OCI-M2 (cell line): Measurements from ENCODE around the gene GABBR2.

Source experiments
- DNase-seq: peaks from one replicate; lab custom pipeline; 2025; ENCODE audit not compliant: unreplicated experiment; lab: John Stamatoyannopoulos, UW

The GABBR2 gene

GRCh38 chr9:98357921-98358535 lies 350.7 kb downstream of the GABBR2 start:
- no peak for DNase-seq

GRCh38 chr9:98356953-98357690 lies 351.6 kb downstream of the GABBR2 start:
- no peak for DNase-seq

DNA sequence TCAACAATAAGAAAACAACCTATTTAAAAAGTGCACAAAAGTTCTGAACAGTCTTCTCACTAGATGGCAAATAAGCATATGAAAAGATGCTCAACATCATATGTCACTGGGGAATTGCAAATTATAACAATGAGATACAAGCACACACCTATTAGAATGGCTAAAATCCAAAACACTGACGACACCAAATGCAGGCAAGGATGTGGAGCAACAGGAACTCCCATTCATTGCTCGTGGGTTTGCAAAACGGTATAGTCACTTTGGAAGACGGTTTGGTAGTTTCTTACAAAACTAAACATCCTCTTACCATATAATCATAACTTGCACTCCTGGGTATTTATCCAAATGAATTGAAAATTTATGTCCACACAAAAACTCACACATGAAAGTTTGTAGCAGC lies 352.4 kb downstream of the GABBR2 start:
- DNase-seq = no peak

- no peak for DNase-seq
Measured at GRCh38 chr9:98351370-98351769, 357.4 kb downstream of the GABBR2 start.

GRCh38 chr9:98347642-98348041 lies 361.1 kb downstream of the GABBR2 start:
- DNase-seq = no peak

DNA sequence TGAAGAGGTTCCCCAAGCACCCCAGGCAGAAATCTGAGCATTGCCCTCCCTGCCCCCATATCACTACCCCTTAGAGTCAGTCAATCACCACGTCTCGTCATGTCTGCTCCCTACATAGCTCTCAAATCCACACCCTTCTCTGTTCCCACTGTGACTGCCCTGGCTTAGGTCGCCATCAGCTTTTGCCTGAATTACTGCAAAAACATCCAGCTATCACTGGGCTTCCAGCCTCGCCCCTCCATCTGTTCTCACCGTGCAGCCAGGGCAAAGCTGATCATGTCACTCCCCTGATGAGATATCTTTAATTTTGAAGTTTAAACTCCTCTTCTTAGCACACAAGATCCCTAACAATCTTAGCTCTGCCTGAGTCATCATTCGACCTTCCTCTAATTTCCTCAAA lies 363.7 kb downstream of the GABBR2 start:
- no peak for DNase-seq

GRCh38 chr9:98344581-98344980 lies 364.2 kb downstream of the GABBR2 start:
- DNase-seq = no peak

DNA sequence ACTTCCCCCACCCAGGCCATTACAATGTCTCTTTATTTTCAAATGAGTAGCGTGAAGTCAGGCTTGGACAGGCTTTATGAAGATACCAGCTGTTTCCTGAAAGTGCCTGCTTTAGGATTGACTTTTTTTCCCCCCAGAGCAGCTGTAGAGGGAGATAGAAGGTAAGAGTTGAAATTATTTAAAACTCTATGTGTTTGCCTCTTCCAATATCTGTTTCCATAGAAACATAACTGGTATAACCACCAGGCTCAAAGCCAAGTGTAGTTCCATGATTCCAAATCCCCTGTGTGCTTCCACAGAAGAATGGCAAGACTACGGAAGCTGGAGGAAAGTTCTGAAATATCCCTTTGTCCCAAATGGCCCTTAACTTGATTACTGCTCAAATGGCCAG lies 365.9 kb downstream of the GABBR2 start:
- DNase-seq = no peak

DNA sequence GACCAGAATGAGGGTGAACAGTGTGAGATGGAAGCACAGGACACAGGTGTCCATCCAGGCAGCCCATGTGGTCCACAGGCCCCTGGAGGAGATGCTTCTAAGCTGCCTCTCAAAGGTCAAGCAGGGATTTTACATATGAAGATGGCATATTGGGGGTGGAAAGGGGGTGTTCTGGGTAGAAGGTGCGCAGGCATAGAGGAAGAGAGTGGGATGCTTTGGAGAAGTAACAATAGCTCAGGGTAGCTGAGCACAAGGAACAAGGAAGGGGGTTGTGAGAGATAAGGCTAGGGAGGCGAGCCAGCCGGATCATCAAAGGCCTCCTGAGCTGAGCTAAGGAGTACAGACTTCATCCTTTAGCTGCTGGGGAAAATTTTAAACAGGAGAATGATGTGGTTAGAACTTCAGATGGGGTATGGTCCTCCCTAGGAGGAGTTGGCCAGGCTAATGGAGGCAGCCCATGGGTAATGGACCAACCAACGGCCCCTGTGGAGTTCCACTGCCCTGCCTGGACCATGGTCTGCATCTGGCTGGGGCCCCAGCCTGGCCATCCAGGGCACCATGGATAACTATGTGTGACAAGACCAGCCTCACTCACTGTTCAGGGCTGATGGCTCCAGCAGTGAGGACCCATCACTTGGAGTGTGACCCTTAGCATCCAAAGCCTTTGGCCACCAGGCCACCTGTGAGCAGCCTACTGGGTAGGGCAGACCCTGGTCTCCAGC lies 366.5 kb downstream of the GABBR2 start:
- DNase-seq = no peak

- no peak for DNase-seq
Measured at GRCh38 chr9:98341157-98342097, 367.3 kb downstream of the GABBR2 start.

- DNase-seq = no peak
Measured at GRCh38 chr9:98339987-98340800, 368.5 kb downstream of the GABBR2 start.

GRCh38 chr9:98335661-98336060 lies 373.1 kb downstream of the GABBR2 start:
- DNase-seq = no peak

DNA sequence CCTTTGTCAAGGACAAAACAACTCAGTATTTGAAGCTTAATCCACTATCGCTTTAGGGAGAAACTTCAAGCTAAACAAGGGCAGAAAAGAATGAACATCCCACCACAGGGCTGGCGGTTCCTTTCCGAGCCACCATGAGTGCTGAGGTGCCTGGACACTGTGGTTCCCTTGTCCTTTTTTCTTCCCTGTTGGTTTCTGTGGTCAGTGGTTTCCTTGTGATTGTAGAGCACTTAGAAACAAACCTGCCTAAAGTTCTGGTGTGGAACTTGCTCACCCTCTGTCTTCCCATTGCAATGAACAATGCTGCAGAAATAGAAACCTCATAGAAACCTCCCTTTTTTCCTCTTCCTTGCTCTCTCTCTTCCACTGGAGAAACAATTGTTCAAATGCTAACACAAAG lies 373.9 kb downstream of the GABBR2 start:
- DNase-seq = no peak

- DNase-seq = no peak
Measured at GRCh38 chr9:98333703-98334582, 374.8 kb downstream of the GABBR2 start.

- DNase-seq = no peak
Measured at GRCh38 chr9:98332405-98332831, 376.3 kb downstream of the GABBR2 start.

DNA sequence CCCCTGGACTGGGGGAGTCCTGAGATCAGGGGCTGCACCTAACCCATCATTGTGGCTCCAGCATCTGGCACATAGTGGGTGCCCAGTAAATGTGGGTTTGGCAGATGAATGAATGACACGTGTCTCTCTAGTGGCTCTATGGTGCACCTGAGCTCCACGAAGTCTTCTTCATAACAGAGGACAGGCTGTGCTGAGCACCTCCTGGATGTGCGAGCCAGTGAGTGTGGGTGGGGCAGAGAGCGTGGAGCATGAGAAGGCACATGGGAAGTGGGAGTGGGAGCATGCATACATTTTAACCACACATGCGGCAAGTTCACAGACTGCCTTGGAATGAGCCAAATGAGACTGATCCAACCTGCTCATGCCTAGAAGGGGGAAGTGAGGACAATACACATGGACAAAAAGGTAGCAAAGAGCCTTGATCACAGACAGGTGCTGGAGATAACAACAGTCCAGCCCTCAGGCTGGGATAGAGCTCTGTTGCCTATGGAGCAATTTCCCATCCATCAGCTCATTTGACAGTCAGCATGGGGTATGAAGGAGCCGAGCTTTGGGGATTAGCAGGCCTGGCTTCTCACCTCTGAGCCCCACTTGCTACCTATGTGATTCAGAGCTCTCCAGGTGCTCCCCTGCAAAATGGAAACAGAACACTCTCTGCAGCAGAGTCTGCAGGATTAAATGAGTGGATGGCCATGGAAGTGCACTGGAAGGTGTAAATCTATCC lies 377.0 kb downstream of the GABBR2 start:
- DNase-seq = no peak

- no peak for DNase-seq
Measured at GRCh38 chr9:98330831-98331230, 377.9 kb downstream of the GABBR2 start.

- DNase-seq = no peak
Measured at GRCh38 chr9:98329904-98330303, 378.8 kb downstream of the GABBR2 start.

GRCh38 chr9:98329281-98329680 lies 379.5 kb downstream of the GABBR2 start:
- DNase-seq = no peak
